Measurements from ENCODE around the gene CGB8. TPM values are rescaled to one million over a fixed set of nuclear protein-coding genes. Genes with fewer than 3 reads are reported as not detected.

The CGB8 gene
- total RNA-seq, 1 donor = not detected

- no peak for DNase-seq (ENCODE audit: low read depth)
- TF ChIP-seq CTCF (IDR thresholded peaks at IDR 0.05; ENCODE audit: insufficient read depth, low read depth, low read length) = no peak
- H3K4me3 ChIP-seq (ENCODE audit: low read depth, low read length) = no peak overlapping the region
Measured at GRCh38 chr19:49004964-49005614, 43.8 kb downstream of the CGB8 start.

- no peak for TF ChIP-seq CTCF (IDR thresholded peaks at IDR 0.05; ENCODE audit: insufficient read depth, low read depth, low read length)
- no peak for DNase-seq (ENCODE audit: low read depth)
- no peak overlapping the region for H3K4me3 ChIP-seq (ENCODE audit: low read depth, low read length)
Measured at GRCh38 chr19:49004133-49004532, 44.8 kb downstream of the CGB8 start.

- no peak overlapping the region for H3K4me3 ChIP-seq (ENCODE audit: low read depth, low read length)
- peak; percentile 60 for DNase-seq (ENCODE audit: low read depth)
- TF ChIP-seq CTCF (IDR thresholded peaks at IDR 0.05; ENCODE audit: insufficient read depth, low read depth, low read length) = peak; percentile 83
Measured at GRCh38 chr19:48999481-49000325, 49.2 kb downstream of the CGB8 start.

- no peak overlapping the region for H3K4me3 ChIP-seq (ENCODE audit: low read depth, low read length)
- peak; percentile 47 for DNase-seq (ENCODE audit: low read depth)
Measured at GRCh38 chr19:48997972-48998371, 50.9 kb downstream of the CGB8 start.

More at GRCh38 chr19:48997972-48998371, 50.9 kb downstream of the CGB8 start:
- peak; percentile 71 for TF ChIP-seq CTCF (IDR thresholded peaks at IDR 0.05; ENCODE audit: insufficient read depth, low read depth, low read length)

Small RNA genes lying within 50 kb of the gene (small RNA-seq; reads per million reads assigned to genes)
- gene MIR6798 = not detected
- gene RN7SL708P = not detected

Other genes starting within 250 kb of the CGB8 start
- gene BCAT2, start 238.1 kb downstream of the CGB8 start, total RNA-seq = 30.3 and 31.5 TPM in 2 replicates
- gene HSD17B14, start 212.6 kb downstream of the CGB8 start, total RNA-seq = 12.2 and 13.8 TPM in 2 replicates
- 6.0 and 12.2 TPM in 2 replicates for gene PLEKHA4, start 180.5 kb downstream of the CGB8 start, total RNA-seq
- 63.9 and 76.0 TPM in 2 replicates for gene PPP1R15A, start 176.7 kb downstream of the CGB8 start, total RNA-seq
- 0.32 TPM in 1 of 2 replicates, not detected in the other for gene TULP2, start 150.4 kb downstream of the CGB8 start, total RNA-seq
- gene NUCB1, start 148.8 kb downstream of the CGB8 start, total RNA-seq = 139 and 154 TPM in 2 replicates
- gene DHDH, start 115.4 kb downstream of the CGB8 start, total RNA-seq = not detected in 2 replicates
- gene BAX, start 94.2 kb downstream of the CGB8 start, total RNA-seq = 65.4 and 85.9 TPM in 2 replicates
- 2,928 and 4,150 TPM in 2 replicates for gene FTL, start 83.8 kb downstream of the CGB8 start, total RNA-seq
- 39.6 and 43.2 TPM in 2 replicates for gene GYS1, start 55.8 kb downstream of the CGB8 start, total RNA-seq
- gene RUVBL2, start 55.2 kb downstream of the CGB8 start, total RNA-seq = 162 and 176 TPM in 2 replicates
- gene LHB, start 32.0 kb downstream of the CGB8 start, total RNA-seq = 0.32 TPM in 1 of 2 replicates, not detected in the other
- not detected in 2 replicates for gene CGB3, start 24.8 kb downstream of the CGB8 start, total RNA-seq
- gene CGB2, start 17.2 kb downstream of the CGB8 start, total RNA-seq = not detected in 2 replicates
- gene CGB1, start 12.2 kb downstream of the CGB8 start, total RNA-seq = not detected in 2 replicates
- gene CGB5, start 5.3 kb downstream of the CGB8 start, total RNA-seq = 0.32 TPM in 1 of 2 replicates, not detected in the other
- gene CGB7, start 8.6 kb upstream of the CGB8 start, total RNA-seq = under 0.01 and 0.32 TPM in 2 replicates
- gene NTF4, start 15.7 kb upstream of the CGB8 start, total RNA-seq = not detected in 2 replicates
- not detected in 2 replicates for gene KCNA7, start 23.6 kb upstream of the CGB8 start, total RNA-seq
- 117 and 197 TPM in 2 replicates for gene SNRNP70, start 36.3 kb upstream of the CGB8 start, total RNA-seq
- 4.8 and 6.5 TPM in 2 replicates for gene LIN7B, start 65.3 kb upstream of the CGB8 start, total RNA-seq
- 0.32 TPM in 1 of 2 replicates, not detected in the other for gene C19orf73, start 70.0 kb upstream of the CGB8 start, total RNA-seq
- 1.6 and 2.2 TPM in 2 replicates for gene PPFIA3, start 70.4 kb upstream of the CGB8 start, total RNA-seq
- under 0.01 TPM in 1 of 2 replicates, not detected in the other for gene HRC, start 106.3 kb upstream of the CGB8 start, total RNA-seq
- 17.3 and 18.0 TPM in 2 replicates for gene TRPM4, start 108.7 kb upstream of the CGB8 start, total RNA-seq